Esophagus muscularis mucosa (tissue), 4 donors: ENCODE data around the gene CLEC18B.
"Not testable (repeated sequence)": the region's sequence is repeated elsewhere in the genome, so short reads cannot be mapped to it uniquely, and the experiment has no call there.

Experiments used
- EP300 ChIP-seq: sonication (generic); formaldehyde crosslinking; IDR thresholded peaks from one replicate; pipeline ENCODE4 v1.6.1; 2017; ENCODE audit warnings: antibody characterized with exemption
- POLR2AphosphoS5 ChIP-seq, 2 donors: sonication (generic); formaldehyde crosslinking; IDR thresholded peaks; one replicate each; pipeline ENCODE4 v1.6.1; 2017; ENCODE audit warnings: antibody characterized with exemption in 2 of 2
- TF ChIP-seq, protein P1 (sequence below), 3 experiments: fragments of 200-600 bp in 2 of 3; fragments of 450-650 bp in 1 of 3; sonication (generic) in 2 of 3; IDR thresholded peaks; one replicate each; pipeline ENCODE4 v1.5.1; 2017 to 2019; ENCODE audit warnings: antibody characterized with exemption in 3 of 3, mild to moderate bottlenecking in 2 of 3, moderate library complexity in 1 of 3

- TF ChIP-seq, protein P1, sequence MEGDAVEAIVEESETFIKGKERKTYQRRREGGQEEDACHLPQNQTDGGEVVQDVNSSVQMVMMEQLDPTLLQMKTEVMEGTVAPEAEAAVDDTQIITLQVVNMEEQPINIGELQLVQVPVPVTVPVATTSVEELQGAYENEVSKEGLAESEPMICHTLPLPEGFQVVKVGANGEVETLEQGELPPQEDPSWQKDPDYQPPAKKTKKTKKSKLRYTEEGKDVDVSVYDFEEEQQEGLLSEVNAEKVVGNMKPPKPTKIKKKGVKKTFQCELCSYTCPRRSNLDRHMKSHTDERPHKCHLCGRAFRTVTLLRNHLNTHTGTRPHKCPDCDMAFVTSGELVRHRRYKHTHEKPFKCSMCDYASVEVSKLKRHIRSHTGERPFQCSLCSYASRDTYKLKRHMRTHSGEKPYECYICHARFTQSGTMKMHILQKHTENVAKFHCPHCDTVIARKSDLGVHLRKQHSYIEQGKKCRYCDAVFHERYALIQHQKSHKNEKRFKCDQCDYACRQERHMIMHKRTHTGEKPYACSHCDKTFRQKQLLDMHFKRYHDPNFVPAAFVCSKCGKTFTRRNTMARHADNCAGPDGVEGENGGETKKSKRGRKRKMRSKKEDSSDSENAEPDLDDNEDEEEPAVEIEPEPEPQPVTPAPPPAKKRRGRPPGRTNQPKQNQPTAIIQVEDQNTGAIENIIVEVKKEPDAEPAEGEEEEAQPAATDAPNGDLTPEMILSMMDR (IDR thresholded peaks at IDR 0.05) = not testable (repeated sequence)
- TF ChIP-seq POLR2AphosphoS5 (IDR thresholded peaks at IDR 0.05); EP300: not testable (repeated sequence)
These were observed 10.3 kb downstream of the CLEC18B start for GRCh38 chr16:74410981-74411380.
